Raji (cell line): ENCODE results near the gene MMEL1.

Experiments
- POLR2A ChIP-seq: IDR thresholded peaks from 2 replicates; pipeline ENCODE4 v1.6.1; 2011; ENCODE audit warnings: low read depth, low read length, control low read depth; ENCODE audit not compliant: insufficient read depth

MMEL1 gene

GRCh38 chr1:2638466-2639115 lies 5.8 kb upstream of the MMEL1 start:
- TF ChIP-seq POLR2A = peak; percentile 13; the same call in 1 of the 2 replicates

- peak; percentile 44 for TF ChIP-seq POLR2A
Observed at GRCh38 chr1:2637442-2638145, 4.8 kb upstream of the MMEL1 start.

GRCh38 chr1:2636733-2637132 lies 3.9 kb upstream of the MMEL1 start:
- no peak for TF ChIP-seq POLR2A

GRCh38 chr1:2635361-2636010 lies 2.7 kb upstream of the MMEL1 start:
- TF ChIP-seq POLR2A = no peak

GRCh38 chr1:2633936-2634491 lies 1.2 kb upstream of the MMEL1 start:
- no peak for TF ChIP-seq POLR2A

- no peak for TF ChIP-seq POLR2A
Observed at GRCh38 chr1:2633366-2633935, 635 bp upstream of the MMEL1 start.

- no peak for TF ChIP-seq POLR2A
Observed at GRCh38 chr1:2632051-2632430, 775 bp downstream of the MMEL1 start.

- TF ChIP-seq POLR2A = no peak
Observed at GRCh38 chr1:2631136-2632050, 1.4 kb downstream of the MMEL1 start.

- TF ChIP-seq POLR2A = no peak
Observed at GRCh38 chr1:2630498-2631135, 2.2 kb downstream of the MMEL1 start.

- no peak for TF ChIP-seq POLR2A
Observed at GRCh38 chr1:2629627-2630497, 3.0 kb downstream of the MMEL1 start.

- TF ChIP-seq POLR2A = no peak
Observed at GRCh38 chr1:2628933-2629626, 3.7 kb downstream of the MMEL1 start.

- TF ChIP-seq POLR2A = no peak
Observed at GRCh38 chr1:2628191-2628932, 4.5 kb downstream of the MMEL1 start.
